HG02973 (cell line): Measurements from ENCODE around the gene PDE9A.

ENCODE experiments used
- ATAC-seq: cut with Tn5 transposase; IDR thresholded peaks from one replicate; pipeline ENCODE4 v1.9.1; 2021; ENCODE audit warnings: moderate library complexity; ENCODE audit not compliant: unreplicated experiment

The PDE9A gene

DNA sequence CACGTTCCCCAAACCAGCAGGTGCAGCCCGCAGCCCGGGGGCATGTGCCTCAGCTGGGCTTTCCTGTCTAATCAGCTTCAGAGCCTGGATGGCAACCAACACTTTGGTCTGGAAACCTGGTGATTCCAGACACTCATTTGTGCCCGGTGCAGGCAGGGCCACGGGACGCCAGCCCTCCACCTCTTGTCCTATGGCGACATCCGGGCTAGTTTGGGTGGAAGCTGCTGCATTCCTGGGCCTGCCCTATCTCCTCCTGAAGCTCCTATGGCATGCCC is 114.1 kb downstream of the PDE9A start:
- no peak for ATAC-seq

DNA sequence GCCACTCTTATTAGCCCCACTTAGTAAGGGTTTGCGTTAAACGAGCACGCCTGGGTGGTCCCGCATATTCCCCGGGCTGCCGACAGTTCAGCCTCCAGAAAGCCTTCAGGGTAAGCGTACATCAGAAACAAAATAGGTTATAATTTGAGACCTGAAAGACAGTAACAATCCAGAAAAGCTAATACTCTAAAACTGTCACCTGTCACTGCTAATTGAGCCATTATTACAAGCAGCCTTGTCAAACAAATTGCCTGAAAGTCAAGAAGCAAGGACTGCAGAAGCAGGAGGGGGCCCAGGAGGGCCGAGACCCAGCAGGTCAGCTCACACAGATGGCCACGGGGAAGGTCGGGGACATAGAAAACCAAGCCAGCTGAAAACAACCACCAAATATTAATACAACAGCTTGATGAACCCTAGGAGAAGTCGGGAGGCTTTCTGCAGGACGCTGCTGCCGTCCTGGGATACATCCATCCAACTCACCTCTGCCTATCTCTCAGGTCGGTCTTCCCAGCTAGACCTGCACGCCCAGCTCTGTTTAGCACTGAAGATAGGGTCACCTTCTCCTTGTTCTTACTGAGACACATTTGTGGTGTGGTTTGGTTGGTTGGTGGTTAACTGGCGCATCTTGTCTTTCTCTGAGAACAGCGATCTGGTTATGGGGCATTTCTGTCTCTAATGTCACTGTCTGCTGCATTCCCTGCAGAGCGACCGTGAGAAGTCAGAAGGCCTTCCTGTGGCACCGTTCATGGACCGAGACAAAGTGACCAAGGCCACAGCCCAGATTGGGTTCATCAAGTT is 115.1 kb downstream of the PDE9A start:
- no peak for ATAC-seq

DNA sequence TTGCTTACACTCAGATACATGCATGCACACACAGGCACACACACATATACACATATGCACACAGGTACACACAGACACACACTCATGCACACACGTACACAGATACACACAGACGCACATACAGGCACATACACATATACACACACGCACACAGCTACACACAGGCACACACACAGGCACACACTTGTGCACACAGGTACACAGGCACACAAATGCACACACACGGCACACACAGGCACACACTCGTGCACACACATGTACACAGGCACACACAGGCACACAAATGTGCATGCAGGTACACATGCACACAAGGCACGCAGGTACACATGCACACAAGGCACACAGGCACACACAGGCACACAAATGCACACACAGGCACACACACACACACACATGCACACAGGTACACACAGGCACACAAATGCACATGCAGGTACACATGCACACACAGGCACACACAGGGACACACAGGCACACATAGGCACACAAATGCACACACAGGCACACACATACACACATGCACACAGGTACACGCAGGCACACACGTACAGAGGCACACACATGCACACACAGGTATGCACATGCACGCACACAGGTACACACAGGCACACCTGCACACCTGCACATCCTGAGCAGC is 115.9 kb downstream of the PDE9A start:
- no peak for ATAC-seq

GRCh38 chr21:42769820-42770716 is 116.6 kb downstream of the PDE9A start:
- no peak for ATAC-seq

DNA sequence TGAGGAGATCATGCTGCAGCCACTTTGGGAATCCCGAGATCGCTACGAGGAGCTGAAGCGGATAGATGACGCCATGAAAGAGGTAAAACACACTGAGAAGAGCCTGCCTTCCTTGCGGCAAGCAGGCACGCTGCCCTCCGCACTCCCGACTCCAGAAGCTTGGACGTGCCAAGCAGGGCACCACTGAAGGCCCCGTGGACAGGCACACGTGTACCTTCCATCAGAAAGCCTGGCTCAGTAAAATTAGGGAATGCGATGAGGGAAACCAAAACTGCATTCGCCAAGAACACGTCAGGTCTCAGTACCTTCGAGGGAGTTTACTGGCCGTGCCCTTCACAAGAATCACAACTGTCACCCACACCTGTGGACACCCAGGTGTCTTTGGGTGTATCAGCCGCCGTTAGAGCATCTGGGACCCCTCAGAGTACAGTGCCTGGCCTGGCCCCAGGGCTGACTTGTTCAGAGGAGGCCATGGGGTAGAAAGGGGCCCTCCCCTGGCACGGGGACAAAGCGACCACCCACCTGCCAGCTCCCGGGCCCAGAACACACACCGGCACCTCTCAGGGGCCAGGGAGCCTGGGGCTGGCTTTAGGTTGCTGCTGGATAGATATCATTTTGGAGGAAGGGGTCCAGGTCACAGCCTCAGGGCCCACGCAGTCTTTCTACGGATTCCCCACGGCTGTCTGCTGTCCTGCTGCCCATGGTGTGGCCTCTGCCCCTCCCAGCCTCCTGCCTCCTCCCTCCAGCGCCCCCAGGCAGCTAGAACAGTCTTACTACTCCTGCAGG is 117.5 kb downstream of the PDE9A start:
- no peak for ATAC-seq

DNA sequence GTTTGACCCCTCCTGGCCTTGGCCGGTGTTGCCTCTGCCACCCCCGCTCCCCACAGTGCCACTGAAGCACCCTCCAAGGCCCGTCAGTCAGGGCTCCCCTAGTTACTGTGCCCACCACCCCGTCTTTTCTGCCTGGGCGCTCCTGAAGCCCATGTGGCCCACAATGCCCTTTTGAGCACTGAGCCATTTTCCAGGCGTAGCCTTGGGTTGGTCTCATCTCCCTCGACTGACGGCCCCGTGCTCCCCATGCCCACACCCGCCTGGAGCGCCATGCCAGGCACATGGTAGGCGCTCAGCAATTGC is 118.0 kb downstream of the PDE9A start:
- no peak for ATAC-seq

DNA sequence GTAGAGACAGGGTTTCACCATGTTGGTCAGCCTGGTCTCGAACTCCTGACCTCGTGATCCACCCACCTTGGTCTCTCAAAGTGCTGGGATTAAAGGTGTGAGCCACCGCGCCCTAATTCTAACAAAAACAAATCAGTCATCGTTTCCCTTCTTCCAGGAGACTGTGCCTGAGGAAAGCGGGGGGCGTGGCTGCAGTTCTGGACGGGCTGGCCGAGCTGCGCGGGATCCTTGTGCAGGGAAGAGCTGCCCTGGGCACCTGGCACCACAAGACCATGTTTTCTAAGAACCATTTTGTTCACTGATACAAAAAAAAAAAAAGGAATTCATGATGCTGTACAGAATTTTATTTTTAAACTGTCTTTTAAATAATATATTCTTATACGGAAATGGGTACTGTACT is 121.7 kb downstream of the PDE9A start:
- ATAC-seq = no peak

DNA sequence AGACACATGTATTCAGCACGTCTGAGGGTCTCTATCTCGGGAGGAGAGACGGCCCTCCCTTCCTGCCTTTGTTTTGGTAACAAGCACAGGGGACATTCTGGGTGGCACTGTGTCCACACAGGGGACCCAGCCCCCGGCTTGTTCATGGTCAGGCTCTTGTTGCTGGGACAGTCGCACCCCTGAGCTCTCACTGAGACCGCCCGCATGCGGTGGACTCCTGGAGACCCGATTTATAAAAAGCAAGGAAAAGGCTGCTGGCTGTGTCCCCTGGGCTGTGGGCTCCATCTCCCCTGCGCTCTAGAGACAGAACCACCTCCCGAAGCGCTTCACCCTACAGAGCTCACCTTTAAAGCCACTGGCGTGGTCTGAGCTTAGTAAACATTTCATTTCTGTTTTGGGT is 122.5 kb downstream of the PDE9A start:
- ATAC-seq = no peak

DNA sequence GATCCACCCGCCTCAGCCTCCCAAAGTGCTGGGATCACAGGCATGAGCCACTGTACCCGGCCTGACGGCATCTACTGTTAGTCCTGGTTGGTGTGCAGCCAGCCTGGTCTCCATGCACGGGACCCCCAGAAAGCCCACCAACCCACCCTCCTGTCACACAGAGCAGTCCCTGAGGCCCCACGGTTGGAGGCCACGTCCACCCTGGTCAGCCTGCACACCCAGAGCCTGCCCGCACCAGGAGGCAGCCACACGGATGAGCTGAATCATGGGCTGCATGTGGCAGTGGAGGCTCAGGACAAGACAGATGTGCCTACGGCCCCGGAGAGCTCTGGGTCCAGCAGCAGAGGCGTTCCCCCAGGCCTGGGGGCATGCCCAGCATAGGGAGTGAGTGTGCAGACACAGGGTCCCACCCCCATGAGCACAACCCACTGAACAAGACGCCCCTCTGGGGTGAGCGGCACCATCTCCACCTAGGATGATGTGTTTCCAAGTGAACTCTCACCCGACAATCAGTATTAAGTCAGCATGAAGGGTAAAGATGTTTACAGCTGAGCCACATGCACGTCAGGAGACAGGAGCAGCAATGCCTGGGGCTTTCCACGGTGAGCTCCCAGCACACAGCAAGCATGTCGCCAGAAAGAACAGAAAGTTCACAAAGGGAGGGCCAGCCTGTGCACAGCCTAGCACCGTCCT is 123.8 kb downstream of the PDE9A start:
- no peak for ATAC-seq

- no peak for ATAC-seq
Measured at GRCh38 chr21:42777757-42778344, 124.4 kb downstream of the PDE9A start.

GRCh38 chr21:42779431-42779861 is 126.0 kb downstream of the PDE9A start:
- ATAC-seq = no peak

DNA sequence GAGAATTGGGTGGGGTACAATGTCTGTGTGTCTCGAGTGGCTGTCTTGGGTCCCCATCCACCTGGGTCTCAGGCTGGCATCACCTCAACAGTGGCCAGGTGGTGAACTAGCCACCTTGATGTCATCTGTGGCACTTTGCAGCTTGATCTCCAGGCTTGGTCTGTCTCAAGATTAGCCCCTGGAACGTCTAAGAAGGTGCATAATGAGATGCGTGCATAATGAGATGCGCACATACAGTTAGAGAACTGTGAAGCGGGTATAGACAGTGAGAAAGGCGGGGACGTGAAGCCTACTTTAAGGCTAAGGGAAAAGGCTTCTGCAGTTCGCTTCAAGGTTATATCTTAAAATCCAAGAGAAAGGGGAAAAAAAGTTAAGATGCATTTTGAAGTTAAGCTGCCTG is 127.2 kb downstream of the PDE9A start:
- ATAC-seq = no peak

DNA sequence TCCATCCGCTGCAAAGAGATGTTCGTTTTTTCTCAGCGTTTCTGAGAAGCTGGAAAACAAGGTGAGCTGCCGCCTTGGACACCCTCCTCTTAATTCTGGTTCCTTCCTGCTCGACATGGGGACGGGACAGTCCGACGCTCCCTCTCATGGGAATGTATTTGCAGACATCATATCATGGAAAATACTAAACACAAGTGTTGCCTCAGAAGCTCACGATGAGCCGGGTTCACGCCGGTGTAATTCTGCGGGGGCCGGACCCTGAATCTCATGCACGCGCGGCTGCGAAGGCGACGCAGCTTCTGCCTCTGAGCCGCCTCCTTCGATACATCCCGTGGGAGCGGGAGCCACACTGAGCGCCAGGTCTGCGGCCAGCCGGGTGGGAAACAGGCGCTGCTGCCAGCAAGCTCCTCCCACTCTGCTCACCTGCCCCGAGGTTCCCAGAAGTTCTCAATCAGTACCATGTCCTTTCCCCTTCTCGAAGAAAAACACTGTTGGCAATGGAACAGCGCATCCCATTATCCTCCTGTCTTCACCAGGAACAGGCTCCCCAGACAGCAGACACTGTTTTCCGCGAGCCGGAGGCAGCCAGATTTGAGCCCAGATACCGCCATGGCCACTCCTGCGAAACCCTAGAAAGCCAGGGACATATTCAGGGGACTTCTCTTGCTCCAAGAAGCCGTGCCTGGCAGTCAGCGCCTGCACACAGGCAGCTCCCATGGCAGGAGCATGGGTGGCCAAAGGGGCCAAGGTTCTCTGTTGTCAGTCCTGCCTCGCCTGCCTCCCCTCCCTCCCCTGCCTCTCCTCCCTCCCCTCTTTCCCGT is 127.9 kb downstream of the PDE9A start:
- ATAC-seq = no peak

DNA sequence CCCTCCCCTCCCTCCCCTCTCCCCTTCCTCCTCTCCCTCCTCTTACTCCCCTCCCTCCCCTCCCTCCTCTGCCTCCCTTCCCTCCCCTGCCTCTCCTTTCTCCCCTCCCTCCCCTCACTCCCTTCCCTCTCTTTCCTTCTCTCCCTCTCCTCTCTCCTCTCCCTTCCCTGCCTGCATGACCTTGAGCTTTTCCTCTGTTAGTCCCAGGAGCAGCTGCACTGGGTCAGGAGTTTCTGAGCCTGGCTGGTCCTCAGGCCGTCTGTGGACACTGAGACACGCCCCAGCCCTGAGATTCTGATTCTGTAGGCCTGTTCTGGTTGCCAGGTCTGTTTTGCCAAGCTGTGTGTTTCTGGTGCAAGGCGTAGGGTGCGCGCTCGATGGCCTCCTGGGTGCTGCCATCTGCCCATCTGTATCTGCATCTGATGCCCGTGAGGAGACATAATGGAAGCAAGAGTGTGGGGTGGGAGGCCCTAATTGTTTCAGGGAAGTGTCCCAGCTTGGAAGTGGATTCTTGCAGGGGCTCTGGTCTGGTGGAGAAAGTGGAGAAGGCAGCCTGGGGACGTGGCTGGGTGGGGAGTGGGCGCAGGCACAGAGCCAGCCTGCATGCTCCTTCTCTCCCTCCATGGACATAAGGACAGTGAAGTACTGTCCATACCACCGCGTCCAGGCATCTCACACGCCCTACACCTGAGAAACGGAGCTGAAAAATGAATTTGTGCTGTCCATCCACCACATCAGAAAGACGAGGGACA is 128.7 kb downstream of the PDE9A start:
- ATAC-seq = no peak

GRCh38 chr21:42782723-42783242 is 129.4 kb downstream of the PDE9A start:
- no peak for ATAC-seq

DNA sequence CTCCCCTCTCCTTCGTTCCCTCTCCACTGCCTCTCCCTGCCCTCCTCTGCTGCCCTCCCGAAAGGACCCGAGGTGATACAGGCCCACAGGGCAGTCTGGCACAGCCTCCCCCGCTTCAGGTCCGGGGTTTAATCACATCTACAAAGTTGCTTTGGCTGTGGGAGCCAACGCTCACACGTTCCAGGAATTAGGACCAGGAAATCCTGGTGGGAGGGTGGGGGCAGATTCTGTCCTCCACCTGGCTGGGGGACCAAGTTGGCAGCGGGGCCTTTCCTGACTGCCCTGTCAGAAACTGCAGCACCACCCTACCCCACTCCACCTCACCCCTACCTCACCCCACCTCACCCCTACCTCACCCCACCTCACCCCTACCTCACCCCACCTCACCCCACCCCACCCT is 130.9 kb downstream of the PDE9A start:
- ATAC-seq = no peak

DNA sequence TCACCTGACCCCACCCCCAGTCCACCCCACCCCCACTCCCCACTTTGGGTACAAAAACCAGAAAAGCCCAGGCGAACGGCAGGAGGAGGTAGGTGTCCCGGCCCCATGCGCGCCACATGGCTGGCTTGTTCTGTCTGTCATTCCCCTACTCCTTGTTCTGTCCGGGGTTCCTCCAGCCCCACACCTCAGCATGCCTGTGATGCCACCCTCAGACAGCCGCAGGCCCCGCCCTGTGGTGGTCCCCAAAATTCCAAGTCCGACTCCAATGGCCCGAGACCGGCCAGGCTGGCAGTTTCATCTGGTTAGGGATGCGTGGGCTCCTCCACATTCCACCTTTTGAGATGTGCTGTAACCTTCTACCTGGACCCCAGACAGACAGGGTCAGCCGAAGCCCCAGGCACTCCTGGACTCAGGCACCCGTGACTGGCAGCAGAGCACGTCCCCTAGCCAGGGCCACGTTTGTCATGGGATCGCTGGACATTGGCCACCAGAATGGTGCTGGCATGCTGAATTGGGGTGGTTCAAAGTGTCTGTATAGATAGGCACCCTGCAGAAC is 131.6 kb downstream of the PDE9A start:
- ATAC-seq = no peak
